ENCODE measurements around the gene PSRC1.

- TF ChIP-seq POLR2AphosphoS5 (IDR thresholded peaks at IDR 0.05; ENCODE audit: borderline replicate concordance, low read depth, low read length) (no peak), EZH2 (IDR thresholded peaks at IDR 0.05) (no peak), FOXP2 (optimal IDR thresholded peaks at IDR 0.05; ENCODE audit: control extremely low read depth, extremely low read length, insufficient read depth) (no peak)
Measured at GRCh38 chr1:109246141-109246551, 36.8 kb downstream of the PSRC1 start.

Measured in SK-N-MC (cell line).